Mucosa of descending colon (tissue), 3 donors: ENCODE measurements around the gene FAR1. TPM values are rescaled to one million over a fixed set of nuclear protein-coding genes. Genes with fewer than 3 reads are reported as not detected.

Source experiments
- ATAC-seq: fragments of 200-7000 bp; cut with Tn5 transposase; one replicate; pipeline ENCODE4 v1.9.1; 2020; ENCODE audit warnings: mild to moderate bottlenecking, moderate library complexity
- DNase-seq, 3 donors: peaks; one replicate each; pipeline ENCODE4 v3.0.0-alpha.2; 2020
- H3K36me3 ChIP-seq: fragments of 200-600 bp; one replicate; pipeline ENCODE4 v1.8.0; 2021; ENCODE audit warnings: low read depth, mild to moderate bottlenecking
- H3K4me1 ChIP-seq: fragments of 200-600 bp; one replicate; pipeline ENCODE4 v1.8.0; 2021; ENCODE audit warnings: low read depth, mild to moderate bottlenecking
- H3K4me3 ChIP-seq: fragments of 200-600 bp; one replicate; pipeline ENCODE4 v1.8.0; 2021; ENCODE audit warnings: mild to moderate bottlenecking
- H3K9me3 ChIP-seq: fragments of 200-600 bp; one replicate; pipeline ENCODE4 v1.8.0; 2021; ENCODE audit warnings: mild to moderate bottlenecking
- intact Hi-C, 2 donors: fragments of 100-400 bp; cut with DNase I in 1 of 2; cut with micrococcal nuclease in 1 of 2; formaldehyde crosslinking; loops; one replicate each; pipeline versions ENCODE4 v1.11.0 to v1.11.1; 2022; cut with DNase I, micrococcal nuclease
- total RNA-seq, 3 donors: library from RNA; stranded (reverse); fragmentation: NEBNext Ultra II Directional in 2 of 3; extraction: Animal tissue kit (Norgen Biotek cat#: 25700) in 2 of 3; gene quantifications; one replicate each; pipeline versions ENCODE4 v1.2.1 to v1.2.4, GENCODE V29; 2021 to 2023
- TF ChIP-seq, protein P1 (sequence below): fragments of 200-600 bp; IDR thresholded peaks from one replicate; pipeline ENCODE4 v1.8.0; 2022; ENCODE audit warnings: antibody characterized with exemption, mild to moderate bottlenecking
- donor health status: DM: no; HTN: no; CAD: no; lungs with moderate emphysema.
- donor health status: DM: no; HTN: no; CAD: no.
- donor health status: DM: no; HTN: yes; CAD: no.

Gene FAR1
- total RNA-seq, 3 donors from 2014 or later, result 74.3 to 103 (median 102) TPM

GRCh38 chr11:13718394-13718793 lies 49.9 kb downstream of the FAR1 start:
- intact Hi-C loops, result no loop called here
- DNase-seq (no peak), ATAC-seq (no peak)
- Histone ChIP-seq H3K36me3 (no peaks in the 10 kb centered on the region), H3K9me3 (no peaks in the 10 kb centered on the region), H3K4me3 (no peak overlapping the region), H3K4me1 (no peaks in the 10 kb centered on the region)
- TF ChIP-seq, protein P1, sequence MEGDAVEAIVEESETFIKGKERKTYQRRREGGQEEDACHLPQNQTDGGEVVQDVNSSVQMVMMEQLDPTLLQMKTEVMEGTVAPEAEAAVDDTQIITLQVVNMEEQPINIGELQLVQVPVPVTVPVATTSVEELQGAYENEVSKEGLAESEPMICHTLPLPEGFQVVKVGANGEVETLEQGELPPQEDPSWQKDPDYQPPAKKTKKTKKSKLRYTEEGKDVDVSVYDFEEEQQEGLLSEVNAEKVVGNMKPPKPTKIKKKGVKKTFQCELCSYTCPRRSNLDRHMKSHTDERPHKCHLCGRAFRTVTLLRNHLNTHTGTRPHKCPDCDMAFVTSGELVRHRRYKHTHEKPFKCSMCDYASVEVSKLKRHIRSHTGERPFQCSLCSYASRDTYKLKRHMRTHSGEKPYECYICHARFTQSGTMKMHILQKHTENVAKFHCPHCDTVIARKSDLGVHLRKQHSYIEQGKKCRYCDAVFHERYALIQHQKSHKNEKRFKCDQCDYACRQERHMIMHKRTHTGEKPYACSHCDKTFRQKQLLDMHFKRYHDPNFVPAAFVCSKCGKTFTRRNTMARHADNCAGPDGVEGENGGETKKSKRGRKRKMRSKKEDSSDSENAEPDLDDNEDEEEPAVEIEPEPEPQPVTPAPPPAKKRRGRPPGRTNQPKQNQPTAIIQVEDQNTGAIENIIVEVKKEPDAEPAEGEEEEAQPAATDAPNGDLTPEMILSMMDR, result no peak

DNA sequence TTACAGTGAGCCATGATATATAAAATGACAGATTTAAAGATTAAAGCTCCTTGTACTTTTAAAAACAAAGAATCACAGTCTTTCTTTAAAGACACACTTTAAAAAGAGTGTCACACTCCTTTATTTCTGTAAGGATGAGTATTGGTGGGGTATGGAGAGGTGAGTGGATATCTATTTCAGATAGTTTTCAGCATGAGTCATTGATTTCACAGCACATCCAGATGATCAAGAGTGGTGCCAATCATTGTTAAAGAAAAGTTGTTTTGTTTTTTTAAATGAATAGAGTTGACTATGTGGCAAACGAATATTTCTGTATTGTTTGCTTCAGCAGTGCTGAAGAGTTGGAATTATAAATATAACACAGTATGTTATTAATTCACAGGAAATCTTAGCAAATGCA lies 52.5 kb downstream of the FAR1 start:
- ATAC-seq, result no peak
- no peak for DNase-seq
- TF ChIP-seq, protein P1, result no peak
- Histone ChIP-seq H3K36me3 (no peaks in the 10 kb centered on the region), H3K9me3 (no peaks in the 10 kb centered on the region), H3K4me3 (no peak overlapping the region), H3K4me1 (no peaks in the 10 kb centered on the region)
- intact Hi-C loops, result no loop called here

DNA sequence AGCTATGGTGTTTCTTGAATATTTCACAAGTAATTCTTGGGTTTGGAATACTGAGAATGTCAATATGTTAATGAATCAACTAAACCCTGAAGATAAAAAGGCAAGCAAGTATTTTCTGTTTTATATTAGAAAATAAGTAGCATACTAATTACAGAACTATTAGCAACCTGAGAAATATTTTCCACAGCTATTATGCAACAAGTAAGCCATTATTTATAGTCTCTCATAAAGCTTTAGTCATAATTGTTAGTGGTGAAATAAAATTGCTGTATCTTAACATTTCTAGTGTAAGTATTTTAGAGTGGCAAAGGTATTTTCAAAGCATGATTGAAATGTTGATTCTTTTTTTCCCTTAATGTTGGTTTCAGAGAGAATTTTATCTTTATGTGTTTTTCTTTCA lies 53.3 kb downstream of the FAR1 start:
- TF ChIP-seq, protein P1, result no peak
- ATAC-seq (no peak), DNase-seq (no peak)
- intact Hi-C loops, result no loop called here
- Histone ChIP-seq H3K9me3 (no peaks in the 10 kb centered on the region), H3K36me3 (no peaks in the 10 kb centered on the region), H3K4me1 (no peaks in the 10 kb centered on the region), H3K4me3 (no peak overlapping the region)

- ATAC-seq (no peak), DNase-seq (no peak)
- no peak overlapping the region for H3K4me3 ChIP-seq
- no peaks in the 10 kb centered on the region for H3K36me3 ChIP-seq
- H3K9me3 ChIP-seq, result no peaks in the 10 kb centered on the region
- TF ChIP-seq, protein P1, result no peak
- no peaks in the 10 kb centered on the region for H3K4me1 ChIP-seq
- intact Hi-C loops, result no loop called here
Observed at GRCh38 chr11:13726456-13726855, 58.0 kb downstream of the FAR1 start.

GRCh38 chr11:13728076-13728475 lies 59.6 kb downstream of the FAR1 start:
- TF ChIP-seq, protein P1, result no peak
- intact Hi-C loops, result no loop called here
- ATAC-seq (no peak), DNase-seq (no peak)
- Histone ChIP-seq H3K9me3 (no peaks in the 10 kb centered on the region), H3K4me3 (no peak overlapping the region), H3K36me3 (no peaks in the 10 kb centered on the region), H3K4me1 (no peaks in the 10 kb centered on the region)

DNA sequence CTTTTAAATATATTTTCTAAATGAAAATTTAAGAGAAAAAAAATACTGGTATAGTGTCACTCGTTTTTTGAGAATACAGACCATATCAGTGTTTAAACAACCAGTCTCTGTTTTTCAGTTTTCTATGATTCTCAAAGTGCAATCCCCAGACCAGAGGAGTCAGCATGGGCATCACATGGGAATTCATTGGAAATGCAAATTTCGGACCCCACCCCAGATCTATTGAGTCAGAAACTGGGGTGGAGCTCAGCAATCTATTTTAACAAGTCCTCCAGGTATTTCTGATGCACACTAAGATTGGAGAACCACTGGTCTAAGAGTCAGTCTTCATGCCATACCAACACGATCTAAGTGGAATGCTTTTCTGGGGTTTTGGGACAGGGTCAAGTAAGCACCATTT lies 66.1 kb downstream of the FAR1 start:
- Histone ChIP-seq H3K9me3 (no peaks in the 10 kb centered on the region), H3K36me3 (no peaks in the 10 kb centered on the region), H3K4me3 (no peak overlapping the region), H3K4me1 (no peaks in the 10 kb centered on the region)
- DNase-seq (no peak), ATAC-seq (no peak)
- TF ChIP-seq, protein P1, result no peak
- intact Hi-C loops, result no loop called here
